GM12891 (cell line): ENCODE measurements around the gene RGS7.
"Not testable (repeated sequence)": the region's sequence is repeated elsewhere in the genome, so short reads cannot be mapped to it uniquely, and the experiment has no call there.

Source experiments
- DNase-seq: peaks from one replicate; pipeline ENCODE4 v3.0.0; 2011; ENCODE audit warnings: low spot score; ENCODE audit not compliant: insufficient read length
- FAIRE-seq: peaks from 2 replicates; lab custom pipeline; 2011; peaks lifted over from hg19 to GRCh38; lab: Jason Lieb, UNC
- PAX5 ChIP-seq: IDR thresholded peaks from 2 replicates; pipeline ENCODE4 v1.6.1; 2011; ENCODE audit warnings: low read length, moderate library complexity, mild to moderate bottlenecking; ENCODE audit not compliant: insufficient read depth, severe bottlenecking
- POLR2A ChIP-seq: IDR thresholded peaks from 2 replicates; pipeline ENCODE4 v1.6.1; 2011; ENCODE audit warnings: low read depth, low read length, control low read depth
- POLR2AphosphoS5 ChIP-seq: IDR thresholded peaks from 2 replicates; pipeline ENCODE4 v1.6.1; 2011; ENCODE audit warnings: low read depth, low read length, control low read depth
- POU2F2 ChIP-seq: IDR thresholded peaks from 2 replicates; pipeline ENCODE4 v1.6.1; 2011; ENCODE audit warnings: low read depth, mild to moderate bottlenecking, control low read depth, low read length, moderate library complexity
- SPI1 ChIP-seq: IDR thresholded peaks from 2 replicates; pipeline ENCODE4 v1.6.1; 2011; ENCODE audit warnings: low read depth, low read length, control low read depth
- TAF1 ChIP-seq: IDR thresholded peaks from 2 replicates; pipeline ENCODE4 v1.6.1; 2011; ENCODE audit warnings: low read depth, low read length, control low read depth

The RGS7 gene

GRCh38 chr1:241253471-241253870, 103.5 kb downstream of the RGS7 start:
- TF ChIP-seq PAX5 (no peak), POLR2AphosphoS5 (no peak), POU2F2 (no peak), SPI1 (no peak), TAF1 (no peak), POLR2A (no peak)
- no peak for DNase-seq
- no peak for FAIRE-seq

GRCh38 chr1:241250465-241250864, 106.5 kb downstream of the RGS7 start:
- no peak for FAIRE-seq
- TF ChIP-seq PAX5 (no peak), POU2F2 (no peak), POLR2AphosphoS5 (no peak), TAF1 (no peak), POLR2A (no peak), SPI1 (no peak)
- DNase-seq, result no peak

GRCh38 chr1:241240069-241240468, 116.9 kb downstream of the RGS7 start:
- TF ChIP-seq POLR2AphosphoS5, result no peak
- TF ChIP-seq PAX5, result no peak
- no peak for TF ChIP-seq POLR2A
- TF ChIP-seq SPI1, result no peak
- no peak for TF ChIP-seq TAF1
- no peak for TF ChIP-seq POU2F2
- FAIRE-seq, result no peak
- no peak for DNase-seq

GRCh38 chr1:241237873-241238272, 119.1 kb downstream of the RGS7 start:
- TF ChIP-seq TAF1, result no peak
- no peak for TF ChIP-seq SPI1
- no peak for TF ChIP-seq PAX5
- no peak for TF ChIP-seq POLR2AphosphoS5
- TF ChIP-seq POU2F2, result no peak
- TF ChIP-seq POLR2A, result no peak
- no peak for FAIRE-seq
- no peak for DNase-seq

GRCh38 chr1:241235256-241235897, 121.6 kb downstream of the RGS7 start:
- no peak for TF ChIP-seq POLR2A
- TF ChIP-seq PAX5, result no peak
- TF ChIP-seq POLR2AphosphoS5, result no peak
- TF ChIP-seq TAF1, result no peak
- TF ChIP-seq SPI1, result no peak
- TF ChIP-seq POU2F2, result no peak
- FAIRE-seq, result no peak
- DNase-seq, result no peak

- DNase-seq (no peak), FAIRE-seq (no peak)
- no peak for TF ChIP-seq SPI1
- no peak for TF ChIP-seq PAX5
- TF ChIP-seq POLR2AphosphoS5, result no peak
- no peak for TF ChIP-seq TAF1
- no peak for TF ChIP-seq POLR2A
- TF ChIP-seq POU2F2, result no peak
Measured at GRCh38 chr1:241229711-241230110, 127.3 kb downstream of the RGS7 start.

- FAIRE-seq, result no peak
- no peak for DNase-seq
- TF ChIP-seq POU2F2 (no peak), TAF1 (no peak), SPI1 (no peak), POLR2AphosphoS5 (no peak), POLR2A (no peak)
Measured at GRCh38 chr1:241229216-241229615, 127.8 kb downstream of the RGS7 start.

- FAIRE-seq, result no peak
- DNase-seq, result no peak
- TF ChIP-seq POU2F2 (no peak), SPI1 (no peak), TAF1 (no peak), POLR2AphosphoS5 (no peak), POLR2A (no peak), PAX5 (no peak)
Measured at GRCh38 chr1:241228339-241228738, 128.7 kb downstream of the RGS7 start.

- FAIRE-seq (no peak), DNase-seq (no peak)
- no peak for TF ChIP-seq POLR2AphosphoS5
- TF ChIP-seq POLR2A, result no peak
- TF ChIP-seq PAX5, result no peak
- TF ChIP-seq SPI1, result no peak
- TF ChIP-seq POU2F2, result no peak
- TF ChIP-seq TAF1, result no peak
Measured at GRCh38 chr1:241225741-241226140, 131.3 kb downstream of the RGS7 start.

GRCh38 chr1:241224189-241224588, 132.8 kb downstream of the RGS7 start:
- not testable (repeated sequence) for FAIRE-seq

GRCh38 chr1:241222813-241223212, 134.2 kb downstream of the RGS7 start:
- not testable (repeated sequence) for FAIRE-seq, DNase-seq

More at GRCh38 chr1:241224189-241224588, 132.8 kb downstream of the RGS7 start:
- DNase-seq, result not testable (repeated sequence)

- DNase-seq, result no peak
- FAIRE-seq, result no peak
- no peak for TF ChIP-seq PAX5
- TF ChIP-seq TAF1, result no peak
- no peak for TF ChIP-seq SPI1
- TF ChIP-seq POLR2AphosphoS5, result no peak
- TF ChIP-seq POU2F2, result no peak
- TF ChIP-seq POLR2A, result no peak
Measured at GRCh38 chr1:241221319-241221718, 135.7 kb downstream of the RGS7 start.

- DNase-seq, FAIRE-seq: not testable (repeated sequence)
Measured at GRCh38 chr1:241220913-241221312, 136.1 kb downstream of the RGS7 start.
